ENCODE measurements around the gene ACVR1. TPM values are rescaled to one million over a fixed set of nuclear protein-coding genes. Genes with fewer than 3 reads are reported as not detected.
"Not testable (repeated sequence)": the region's sequence is repeated elsewhere in the genome, so short reads cannot be mapped to it uniquely, and the experiment has no call there.

ACVR1 gene
- total RNA-seq, 1 experiment from 2014 or later = 33.6 TPM

GRCh38 chr2:157894694-157895435 is 18.7 kb upstream of the ACVR1 start:
- peak; percentile 39 for DNase-seq (ENCODE audit: low read depth)

- no peak for DNase-seq (ENCODE audit: low read depth)
Measured at GRCh38 chr2:157893611-157894010, 17.5 kb upstream of the ACVR1 start.

GRCh38 chr2:157891643-157892041 is 15.5 kb upstream of the ACVR1 start:
- DNase-seq (ENCODE audit: low read depth) = no peak

GRCh38 chr2:157890969-157891642 is 15.0 kb upstream of the ACVR1 start:
- no peak for DNase-seq (ENCODE audit: low read depth)

GRCh38 chr2:157887946-157888345 is 11.8 kb upstream of the ACVR1 start:
- no peak for DNase-seq (ENCODE audit: low read depth)

GRCh38 chr2:157884533-157884932 is 8.4 kb upstream of the ACVR1 start:
- DNase-seq (ENCODE audit: low read depth) = not testable (repeated sequence)

- DNase-seq (ENCODE audit: low read depth) = no peak
Measured at GRCh38 chr2:157880927-157881326, 4.8 kb upstream of the ACVR1 start.

GRCh38 chr2:157877761-157878400 is 1.8 kb upstream of the ACVR1 start:
- DNase-seq (ENCODE audit: low read depth) = no peak

GRCh38 chr2:157876786-157877138 is 632 bp upstream of the ACVR1 start:
- DNase-seq (ENCODE audit: low read depth) = no peak

- DNase-seq (ENCODE audit: low read depth) = no peak
Measured at GRCh38 chr2:157875641-157876065, 477 bp downstream of the ACVR1 start.

GRCh38 chr2:157874997-157875640 is 1.0 kb downstream of the ACVR1 start:
- DNase-seq (ENCODE audit: low read depth) = peak; percentile 98

GRCh38 chr2:157874348-157874747 is 1.8 kb downstream of the ACVR1 start:
- DNase-seq (ENCODE audit: low read depth) = peak; percentile 59

GRCh38 chr2:157872791-157873190 is 3.3 kb downstream of the ACVR1 start:
- DNase-seq (ENCODE audit: low read depth) = no peak

- DNase-seq (ENCODE audit: low read depth) = no peak
Measured at GRCh38 chr2:157871415-157871814, 4.7 kb downstream of the ACVR1 start.

- peak; percentile 12 for DNase-seq (ENCODE audit: low read depth)
Measured at GRCh38 chr2:157868993-157869392, 7.1 kb downstream of the ACVR1 start.

- DNase-seq (ENCODE audit: low read depth) = no peak
Measured at GRCh38 chr2:157867703-157868102, 8.4 kb downstream of the ACVR1 start.

GRCh38 chr2:157866666-157867642 is 9.2 kb downstream of the ACVR1 start:
- DNase-seq (ENCODE audit: low read depth) = peak; percentile 9

- no peak for DNase-seq (ENCODE audit: low read depth)
Measured at GRCh38 chr2:157866202-157866601, 9.9 kb downstream of the ACVR1 start.

GRCh38 chr2:157864857-157865430 is 11.2 kb downstream of the ACVR1 start:
- DNase-seq (ENCODE audit: low read depth) = no peak

GRCh38 chr2:157858846-157859245 is 17.3 kb downstream of the ACVR1 start:
- DNase-seq (ENCODE audit: low read depth) = no peak

- peak; percentile 19 for DNase-seq (ENCODE audit: low read depth)
Measured at GRCh38 chr2:157857881-157858280, 18.2 kb downstream of the ACVR1 start.
